Peyer's patch (tissue), 4 donors: ENCODE measurements around the gene MIGA2.

Source experiments
- POLR2A ChIP-seq, 2 donors: fragments of 450-650 bp; IDR thresholded peaks; one replicate each; pipeline ENCODE4 v1.5.1; 2017; ENCODE audit warnings: antibody characterized with exemption in 2 of 2, mild to moderate bottlenecking in 2 of 2, moderate library complexity in 2 of 2
- TF ChIP-seq, protein P1 (sequence below), 6 experiments: fragments of 450-650 bp in 4 of 6; fragments of 200-600 bp in 2 of 6; sonication (generic) in 1 of 6; IDR thresholded peaks; one replicate each; pipeline ENCODE4 v1.5.1; 2017 to 2019; ENCODE audit warnings: antibody characterized with exemption in 6 of 6, mild to moderate bottlenecking in 3 of 6, moderate library complexity in 1 of 6

DNA sequence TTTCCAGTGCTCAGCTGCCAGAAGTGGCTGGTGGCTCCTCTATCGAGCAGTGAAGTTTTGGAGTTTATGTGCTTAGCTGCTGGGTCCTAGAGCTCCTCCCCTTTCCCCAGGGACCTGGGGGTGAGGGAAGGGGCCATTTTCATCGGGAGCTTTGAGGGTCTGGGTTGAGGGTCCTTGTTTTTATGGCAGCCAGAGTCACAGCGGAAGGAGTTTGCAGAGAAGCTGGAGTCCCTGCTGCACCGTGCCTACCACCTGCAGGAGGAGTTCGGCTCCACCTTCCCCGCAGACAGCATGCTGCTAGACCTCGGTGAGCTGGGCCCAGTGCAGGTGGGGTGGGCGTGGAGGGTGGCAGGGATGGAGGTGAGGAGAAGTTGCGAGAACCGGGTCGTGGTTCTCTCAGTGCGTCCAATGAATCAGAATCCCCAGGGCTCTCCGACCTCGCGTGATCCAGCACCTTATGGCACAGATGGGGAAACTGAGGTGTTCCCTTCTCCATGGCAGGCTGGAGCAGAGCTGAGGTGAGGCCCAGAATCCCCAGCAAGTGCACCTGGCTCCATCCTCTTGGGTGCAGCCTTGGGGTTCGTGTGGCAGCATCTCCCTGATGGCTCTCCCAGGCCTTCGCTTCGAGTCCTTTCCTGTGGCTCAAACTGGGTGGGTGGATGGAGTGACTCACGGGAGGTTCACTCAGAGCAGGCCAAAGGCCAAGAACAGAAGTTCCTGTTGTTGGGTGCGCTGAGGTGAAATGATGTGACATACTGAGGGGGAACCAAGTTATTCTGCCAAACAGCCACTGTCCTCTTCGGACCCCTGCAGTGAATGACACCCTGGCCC is 22.8 kb downstream of the MIGA2 start:
- TF ChIP-seq, protein P1, sequence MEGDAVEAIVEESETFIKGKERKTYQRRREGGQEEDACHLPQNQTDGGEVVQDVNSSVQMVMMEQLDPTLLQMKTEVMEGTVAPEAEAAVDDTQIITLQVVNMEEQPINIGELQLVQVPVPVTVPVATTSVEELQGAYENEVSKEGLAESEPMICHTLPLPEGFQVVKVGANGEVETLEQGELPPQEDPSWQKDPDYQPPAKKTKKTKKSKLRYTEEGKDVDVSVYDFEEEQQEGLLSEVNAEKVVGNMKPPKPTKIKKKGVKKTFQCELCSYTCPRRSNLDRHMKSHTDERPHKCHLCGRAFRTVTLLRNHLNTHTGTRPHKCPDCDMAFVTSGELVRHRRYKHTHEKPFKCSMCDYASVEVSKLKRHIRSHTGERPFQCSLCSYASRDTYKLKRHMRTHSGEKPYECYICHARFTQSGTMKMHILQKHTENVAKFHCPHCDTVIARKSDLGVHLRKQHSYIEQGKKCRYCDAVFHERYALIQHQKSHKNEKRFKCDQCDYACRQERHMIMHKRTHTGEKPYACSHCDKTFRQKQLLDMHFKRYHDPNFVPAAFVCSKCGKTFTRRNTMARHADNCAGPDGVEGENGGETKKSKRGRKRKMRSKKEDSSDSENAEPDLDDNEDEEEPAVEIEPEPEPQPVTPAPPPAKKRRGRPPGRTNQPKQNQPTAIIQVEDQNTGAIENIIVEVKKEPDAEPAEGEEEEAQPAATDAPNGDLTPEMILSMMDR (IDR thresholded peaks at IDR 0.05) = no peak
- TF ChIP-seq POLR2A (IDR thresholded peaks at IDR 0.05) = no peak
